ENCODE data around the gene RITA1. TPM values are rescaled to one million over a fixed set of nuclear protein-coding genes. Genes with fewer than 3 reads are reported as not detected.

RITA1 gene
- total and polyA plus RNA-seq, 2 donors (not counting 3 experiments of a cell fraction or from before 2014, with no cell fraction given) = 20.7 to 21.3 TPM

DNA sequence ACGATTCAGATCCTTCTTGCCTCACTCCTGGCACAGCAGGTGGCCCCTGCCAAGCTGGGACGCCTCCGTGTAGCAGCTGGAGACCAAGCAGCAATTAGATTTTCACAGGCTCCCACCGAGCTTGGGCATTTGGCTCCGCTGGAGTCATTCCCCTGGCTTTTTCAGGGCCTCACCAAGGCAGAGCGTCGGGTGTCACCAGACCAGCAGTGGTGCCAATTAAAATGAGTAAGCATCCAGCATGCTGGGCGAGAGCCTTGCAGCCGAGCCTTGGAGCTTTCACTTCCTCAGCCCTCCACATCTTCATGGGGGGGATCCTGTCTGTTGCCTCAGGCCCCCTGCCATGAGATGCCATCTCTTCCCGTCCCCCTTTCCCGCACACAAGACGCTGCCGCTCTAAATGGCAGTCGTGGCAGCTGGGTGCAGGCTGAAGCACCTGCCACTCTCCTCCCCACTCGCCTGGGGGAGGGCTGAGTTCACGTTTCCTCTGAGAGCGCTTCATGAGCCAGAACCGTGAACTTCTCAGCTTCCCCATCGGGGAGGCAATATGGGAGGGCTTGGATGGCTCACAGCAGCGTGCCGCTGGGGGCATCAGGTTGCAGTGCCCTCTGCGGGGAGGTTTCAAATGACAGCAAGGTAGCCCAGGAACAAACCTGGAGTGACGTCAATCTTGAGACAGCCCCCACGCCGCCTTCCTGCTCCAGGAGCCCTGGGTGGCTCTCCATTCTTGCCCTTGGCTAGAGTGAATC, 47.5 kb downstream of the RITA1 start:
- intact Hi-C loops (cut with micrococcal nuclease) (no loop called here), dilution Hi-C loops (cut with MboI; ENCODE audit: extremely low pct_ligation_motif_present, low sequenced_read_pairs) (no loop called here)
- TF ChIP-seq POLR2A (IDR thresholded peaks at IDR 0.05; ENCODE audit: low read depth, low read length) = no peak
- no peak for TF ChIP-seq GATA2 (IDR thresholded peaks at IDR 0.05; ENCODE audit: insufficient read depth, insufficient read length, low read depth, low read length)
- TF ChIP-seq JUN (IDR thresholded peaks at IDR 0.05; ENCODE audit: borderline replicate concordance, insufficient read depth, insufficient read length, low read depth) = no peak
- no peak for TF ChIP-seq EZH2 (IDR thresholded peaks at IDR 0.05; ENCODE audit: borderline replicate concordance, low read depth, low read length, severe bottlenecking)
- TF ChIP-seq, protein P1, sequence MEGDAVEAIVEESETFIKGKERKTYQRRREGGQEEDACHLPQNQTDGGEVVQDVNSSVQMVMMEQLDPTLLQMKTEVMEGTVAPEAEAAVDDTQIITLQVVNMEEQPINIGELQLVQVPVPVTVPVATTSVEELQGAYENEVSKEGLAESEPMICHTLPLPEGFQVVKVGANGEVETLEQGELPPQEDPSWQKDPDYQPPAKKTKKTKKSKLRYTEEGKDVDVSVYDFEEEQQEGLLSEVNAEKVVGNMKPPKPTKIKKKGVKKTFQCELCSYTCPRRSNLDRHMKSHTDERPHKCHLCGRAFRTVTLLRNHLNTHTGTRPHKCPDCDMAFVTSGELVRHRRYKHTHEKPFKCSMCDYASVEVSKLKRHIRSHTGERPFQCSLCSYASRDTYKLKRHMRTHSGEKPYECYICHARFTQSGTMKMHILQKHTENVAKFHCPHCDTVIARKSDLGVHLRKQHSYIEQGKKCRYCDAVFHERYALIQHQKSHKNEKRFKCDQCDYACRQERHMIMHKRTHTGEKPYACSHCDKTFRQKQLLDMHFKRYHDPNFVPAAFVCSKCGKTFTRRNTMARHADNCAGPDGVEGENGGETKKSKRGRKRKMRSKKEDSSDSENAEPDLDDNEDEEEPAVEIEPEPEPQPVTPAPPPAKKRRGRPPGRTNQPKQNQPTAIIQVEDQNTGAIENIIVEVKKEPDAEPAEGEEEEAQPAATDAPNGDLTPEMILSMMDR (IDR thresholded peaks at IDR 0.05; ENCODE audit: extremely low read depth in 1 of 2, insufficient read depth in 1 of 2, low read depth in 1 of 2, low read length in 2 of 2) = no peak
- no peak for TF ChIP-seq MYC (IDR thresholded peaks at IDR 0.05; ENCODE audit: low read depth, low read length)
- no peak for TF ChIP-seq POLR2AphosphoS5 (IDR thresholded peaks at IDR 0.05; ENCODE audit: insufficient read depth, low read depth, low read length)
- no peak for TF ChIP-seq MAX (IDR thresholded peaks at IDR 0.05; ENCODE audit: insufficient read depth, insufficient read length)
- no peak for TF ChIP-seq FOS (IDR thresholded peaks at IDR 0.05; ENCODE audit: borderline replicate concordance, insufficient read depth, low read length)
- H3K27me3 ChIP-seq (ENCODE audit: control insufficient read depth in 2 of 2, insufficient read depth in 2 of 2, low read length in 2 of 2) = no peaks in the 10 kb centered on the region
- no peak overlapping the region for H3K27ac ChIP-seq (ENCODE audit: insufficient read depth, low read depth, low read length)
- no peak overlapping the region for H2AFZ ChIP-seq (ENCODE audit: low read depth, low read length)
- H3K4me3 ChIP-seq (replicated peaks in 1 of 3; ENCODE audit: insufficient read depth in 1 of 3, low read depth in 1 of 3, low read length in 3 of 3) = no peak overlapping the region
- FAIRE-seq (no peak), DNase-seq (ENCODE audit: low read depth, low spot score) (no peak)
- H3K79me2 ChIP-seq (ENCODE audit: control insufficient read depth, insufficient read depth, low read length) = no peaks in the 10 kb centered on the region
- H3K9me1 ChIP-seq (replicated peaks; ENCODE audit: control insufficient read depth, extremely low read depth, insufficient read depth, low read length) = no peaks in the 10 kb centered on the region
- H3K36me3 ChIP-seq (ENCODE audit: control insufficient read depth in 2 of 2, extremely low read depth in 1 of 2, insufficient read depth in 2 of 2, low read length in 2 of 2) = peaks cover 0 to 15% of the 10 kb centered on the region in 2 experiments
- peaks cover 42% of the 10 kb centered on the region for H3K4me1 ChIP-seq (ENCODE audit: control insufficient read depth, extremely low read depth, insufficient read depth, low read length)
- CTCF ChIA-PET = interaction anchor here (1.4 kb wide), 1 partner anchor 10 kb away, joined by 3 read pairs; no protein-coding TSS in a partner anchor
- no peak overlapping the region for H3K4me2 ChIP-seq (ENCODE audit: insufficient read depth, low read length)
- H3K9me3 ChIP-seq (replicated peaks; ENCODE audit: control insufficient read depth, insufficient read depth, low read length) = no peaks in the 10 kb centered on the region
- no peaks in the 10 kb centered on the region for H4K20me1 ChIP-seq (replicated peaks; ENCODE audit: control insufficient read depth, extremely low read depth, insufficient read depth, low read length)
- POLR2A ChIA-PET = interaction anchor here (1.4 kb wide), 1 partner anchor 11 kb away, joined by 5 read pairs; the partner anchor contains the start of gene TPCN1
- H3K9ac ChIP-seq (replicated peaks; ENCODE audit: extremely low read depth, insufficient read depth, low read length) = no peak overlapping the region
- BruUV-seq (replicated peaks) = no TSS peak
